NCI-H69 (cell line): ENCODE results near the gene PCDHGA6.
A peak's percentile ranks its signal among the peaks of the same experiment; 100 is the strongest.
"Not testable (repeated sequence)": the region's sequence is repeated elsewhere in the genome, so short reads cannot be mapped to it uniquely, and the experiment has no call there.

Source experiments
- DNase-seq: peaks from one replicate; lab custom pipeline; 2025; lab: John Stamatoyannopoulos, UW

PCDHGA6 gene

DNA sequence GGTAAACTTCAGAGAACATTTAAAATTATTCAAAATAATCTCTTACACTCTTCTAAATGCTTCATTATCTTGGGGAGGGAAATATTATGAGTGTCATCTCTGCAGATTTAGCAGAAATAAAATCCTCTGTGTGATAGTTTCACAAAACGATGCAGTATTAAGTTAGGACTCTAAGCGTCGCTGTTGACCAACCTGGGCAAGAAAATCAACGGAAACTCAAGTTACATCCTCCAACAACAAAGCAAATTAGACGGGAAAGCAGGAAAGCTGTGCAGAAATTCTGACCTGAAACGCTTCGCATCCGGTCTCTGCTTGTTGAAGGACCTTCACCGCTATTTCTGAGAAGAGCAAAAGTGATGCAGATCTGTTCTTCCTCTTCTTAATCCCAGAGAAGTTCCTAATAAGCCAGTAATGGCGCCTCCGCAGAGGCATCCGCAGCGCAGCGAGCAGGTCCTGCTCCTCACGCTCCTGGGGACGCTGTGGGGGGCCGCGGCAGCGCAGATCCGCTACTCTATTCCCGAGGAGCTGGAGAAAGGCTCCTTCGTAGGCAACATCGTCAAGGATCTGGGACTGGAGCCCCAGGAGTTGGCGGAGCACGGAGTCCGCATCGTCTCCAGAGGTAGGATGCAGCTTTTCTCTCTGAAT is at the start of gene PCDHGA6:
TSS of gene PCDHGA6 (plus strand) at position 219 of the 645 bp plus-strand sequence. CDS start at position 412, 193 bp downstream.
- DNase-seq: peak; percentile 25

DNA sequence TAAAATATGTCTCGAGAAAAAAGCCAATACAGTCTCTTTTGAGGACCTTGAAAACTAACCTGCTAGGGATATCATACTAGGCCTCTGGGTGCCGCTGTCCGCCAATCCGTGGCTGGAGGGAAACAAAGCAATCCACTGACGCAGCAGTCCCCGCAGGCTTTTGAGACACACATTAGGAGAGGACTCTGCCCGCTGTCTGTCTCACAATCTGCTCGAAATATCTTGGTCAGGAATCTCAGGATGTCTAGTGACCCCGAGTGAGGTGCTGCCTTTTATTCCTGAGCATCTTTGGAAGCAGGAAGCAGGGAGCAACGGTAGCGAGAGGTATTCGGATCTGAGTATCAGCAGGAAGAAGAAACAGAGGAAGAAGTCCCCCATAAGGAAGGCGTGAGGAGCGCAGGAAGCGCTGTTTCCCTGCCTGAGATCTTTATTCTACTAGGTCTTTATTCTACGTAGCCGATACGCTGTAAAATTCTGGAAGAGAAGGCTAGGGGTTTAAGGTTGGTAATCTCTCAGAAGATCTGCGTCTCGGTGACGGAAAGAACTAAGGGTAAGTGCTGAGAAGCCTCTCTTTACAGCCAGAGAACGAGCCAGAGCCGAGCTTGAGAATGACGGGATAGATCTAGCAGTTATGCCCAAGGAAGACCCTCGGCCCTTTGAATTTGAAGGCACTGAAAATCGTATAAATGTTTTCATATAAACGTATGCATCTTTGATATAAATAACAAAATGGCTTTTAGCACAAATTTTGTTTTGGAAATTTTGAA is 47.4 kb upstream of the PCDHGA6 start:
- peak; percentile 88 for DNase-seq

DNA sequence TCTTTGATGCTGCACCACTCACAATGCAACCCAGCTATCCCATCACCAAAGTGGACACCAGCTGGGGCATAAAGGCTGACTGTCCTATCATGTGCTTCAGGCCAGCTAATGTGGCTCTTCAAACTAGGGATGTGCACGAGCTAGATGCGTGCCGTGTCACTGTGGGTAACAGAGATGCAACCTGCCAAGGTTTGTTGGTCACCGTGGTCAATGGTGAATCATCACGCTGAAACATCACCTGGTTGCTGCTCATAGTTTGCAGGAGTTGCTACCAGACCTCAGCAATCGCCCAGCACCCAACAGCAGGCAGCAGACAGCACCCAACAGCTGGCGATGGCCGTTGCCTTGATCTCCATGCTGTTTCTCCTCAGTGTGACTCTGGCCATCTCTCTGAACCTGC is 45.5 kb upstream of the PCDHGA6 start:
- DNase-seq: no peak

DNA sequence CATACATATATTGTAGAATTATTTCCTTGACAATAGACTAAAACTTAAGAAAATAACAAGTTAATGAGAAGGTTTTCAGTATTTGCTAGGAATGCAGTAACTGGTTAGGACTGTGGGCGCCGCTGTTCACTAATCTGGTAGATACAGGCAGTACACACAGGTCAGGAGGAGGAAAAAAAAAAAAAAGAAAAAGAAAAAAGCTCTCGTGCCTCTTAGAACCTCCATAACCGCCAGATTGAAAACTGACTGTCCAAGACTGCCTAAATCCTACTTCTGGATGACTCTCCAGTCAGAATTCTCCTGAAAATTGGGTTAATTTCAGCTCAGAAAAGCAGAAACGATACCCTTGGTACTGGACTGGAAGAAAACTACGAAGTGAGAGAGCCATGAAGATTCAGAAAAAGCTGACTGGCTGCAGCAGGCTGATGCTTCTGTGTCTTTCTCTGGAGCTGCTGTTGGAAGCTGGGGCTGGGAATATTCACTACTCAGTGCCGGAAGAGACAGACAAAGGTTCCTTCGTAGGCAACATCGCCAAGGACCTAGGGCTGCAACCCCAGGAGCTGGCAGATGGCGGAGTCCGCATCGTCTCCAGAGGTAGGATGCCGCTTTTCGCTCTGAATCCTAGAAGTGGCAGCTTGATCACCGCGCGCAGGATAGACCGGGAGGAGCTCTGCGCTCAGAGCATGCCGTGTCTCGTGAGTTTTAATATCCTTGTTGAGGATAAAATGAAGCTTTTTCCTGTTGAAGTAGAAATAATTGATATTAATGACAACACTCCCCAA is 43.2 kb upstream of the PCDHGA6 start, which contains the start of gene PCDHGA1:
TSS of gene PCDHGA1 (plus strand) at position 216 of the 782 bp plus-strand sequence.
- peak; percentile 61 for DNase-seq

DNA sequence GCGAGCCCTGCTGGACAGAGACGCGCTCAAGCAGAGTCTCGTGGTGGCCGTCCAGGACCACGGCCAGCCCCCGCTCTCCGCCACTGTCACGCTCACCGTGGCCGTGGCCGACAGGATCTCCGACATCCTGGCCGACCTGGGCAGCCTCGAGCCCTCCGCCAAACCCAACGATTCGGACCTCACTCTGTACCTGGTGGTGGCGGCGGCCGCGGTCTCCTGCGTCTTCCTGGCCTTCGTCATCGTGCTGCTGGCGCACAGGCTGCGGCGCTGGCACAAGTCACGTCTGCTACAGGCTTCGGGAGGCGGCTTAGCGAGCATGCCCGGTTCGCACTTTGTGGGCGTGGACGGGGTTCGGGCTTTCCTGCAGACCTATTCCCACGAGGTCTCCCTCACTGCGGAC is 41.1 kb upstream of the PCDHGA6 start:
- not testable (repeated sequence) for DNase-seq

DNA sequence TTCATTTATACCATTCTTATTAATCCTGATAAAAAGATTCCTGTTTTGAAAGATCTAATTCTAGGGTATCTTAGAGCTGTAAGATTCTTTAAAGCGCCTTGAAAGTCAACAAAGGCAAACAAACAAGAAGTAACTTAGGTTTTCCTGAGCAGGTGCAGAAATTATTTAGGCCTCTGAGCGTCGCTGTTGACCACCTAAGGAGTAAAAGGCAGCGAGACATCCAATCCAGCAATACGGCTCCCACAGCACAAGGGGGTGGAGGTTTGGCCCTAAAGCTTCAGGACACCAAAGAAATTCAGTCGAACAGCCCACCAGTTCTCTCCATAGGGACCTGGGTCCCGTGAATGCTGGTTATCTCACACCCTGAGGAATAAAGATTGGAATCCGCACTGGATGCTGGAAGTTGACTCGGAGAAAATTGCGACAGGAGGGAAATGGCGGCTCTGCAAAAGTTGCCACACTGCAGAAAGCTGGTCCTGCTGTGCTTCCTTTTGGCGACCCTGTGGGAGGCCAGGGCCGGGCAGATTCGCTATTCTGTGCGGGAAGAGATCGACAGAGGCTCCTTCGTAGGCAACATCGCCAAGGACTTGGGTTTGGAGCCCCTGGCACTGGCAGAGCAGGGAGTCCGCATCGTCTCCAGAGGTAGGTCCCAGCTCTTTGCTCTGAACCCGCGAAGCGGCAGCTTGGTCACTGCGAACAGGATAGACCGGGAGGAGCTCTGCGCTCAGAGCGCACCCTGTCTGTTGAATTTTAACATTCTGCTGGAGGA is 35.0 kb upstream of the PCDHGA6 start, which contains the start of gene PCDHGA2:
TSS of gene PCDHGA2 (plus strand) at position 223 of the 769 bp plus-strand sequence.
- DNase-seq: peak; percentile 44

DNA sequence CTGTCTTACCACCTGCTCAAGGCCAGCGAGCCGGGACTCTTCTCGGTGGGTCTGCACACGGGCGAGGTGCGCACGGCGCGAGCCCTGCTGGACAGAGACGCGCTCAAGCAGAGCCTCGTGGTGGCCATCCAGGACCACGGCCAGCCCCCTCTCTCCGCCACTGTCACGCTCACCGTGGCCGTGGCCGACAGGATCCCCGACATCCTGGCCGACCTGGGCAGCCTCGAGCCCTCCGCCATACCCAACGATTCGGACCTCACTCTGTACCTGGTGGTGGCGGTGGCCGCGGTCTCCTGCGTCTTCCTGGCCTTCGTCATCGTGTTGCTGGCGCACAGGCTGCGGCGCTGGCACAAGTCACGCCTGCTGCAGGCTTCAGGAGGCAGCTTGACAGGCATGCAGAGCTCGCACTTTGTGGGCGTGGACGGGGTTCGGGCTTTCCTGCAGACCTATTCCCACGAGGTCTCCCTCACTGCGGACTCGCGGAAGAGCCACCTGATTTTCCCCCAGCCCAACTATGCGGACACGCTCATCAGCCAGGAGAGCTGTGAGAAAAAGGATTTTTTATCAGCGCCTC is 32.8 kb upstream of the PCDHGA6 start:
- not testable (repeated sequence) for DNase-seq

DNA sequence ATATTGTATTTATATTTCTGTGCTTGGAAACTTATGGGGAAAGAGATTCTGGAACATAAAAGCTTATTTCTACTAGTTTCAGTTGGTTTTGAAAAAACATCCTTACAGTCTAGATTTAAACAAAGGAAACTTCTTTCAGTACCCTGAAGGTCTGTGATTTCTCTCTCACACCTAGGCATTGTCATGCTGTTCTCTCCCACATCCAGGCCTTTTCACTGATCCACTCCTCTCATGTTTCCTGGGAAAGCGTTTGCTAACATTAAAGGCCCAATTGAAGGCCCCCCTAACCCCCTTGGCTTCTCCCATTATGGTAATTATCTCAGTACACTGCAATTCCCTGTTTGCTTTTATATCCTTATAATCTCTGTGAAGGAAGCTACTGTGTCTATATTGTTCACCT is 30.9 kb upstream of the PCDHGA6 start:
- DNase-seq: peak; percentile 4

DNA sequence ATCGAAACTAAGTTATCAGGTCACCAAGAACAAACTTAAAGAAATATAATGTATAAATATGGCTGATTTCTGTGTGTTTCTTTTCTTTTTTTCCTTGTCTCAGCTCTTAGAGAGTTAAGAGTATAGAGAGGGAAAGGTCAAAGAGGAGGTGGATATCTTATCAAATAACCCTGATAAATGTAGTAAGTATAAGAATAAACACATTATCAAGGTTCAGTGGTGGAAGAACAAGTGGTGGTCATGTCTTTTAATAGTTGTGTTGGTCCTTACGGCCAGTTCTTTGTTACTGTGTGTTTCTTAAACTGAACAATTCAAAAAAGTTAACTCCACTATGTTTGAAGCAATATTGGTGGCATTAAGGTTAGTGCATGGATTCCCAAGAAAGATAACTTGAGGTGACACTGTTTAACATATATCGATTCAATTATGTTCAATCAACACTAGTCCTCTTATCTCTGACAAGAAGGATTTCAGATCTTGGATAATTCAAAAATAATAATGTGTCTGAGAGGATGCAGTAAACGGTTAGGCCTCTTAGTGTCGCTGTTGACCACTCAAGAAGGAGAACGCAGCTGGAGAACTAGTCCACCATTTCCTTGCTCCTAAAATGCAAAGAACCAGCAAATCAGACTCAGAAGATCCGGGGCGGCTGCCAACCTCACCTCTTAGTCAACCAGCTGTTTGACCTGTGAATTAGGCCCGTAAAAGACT is 30.3 kb upstream of the PCDHGA6 start, which contains the start of gene PCDHGA3:
TSS of gene PCDHGA3 (plus strand) at position 588 of the 711 bp plus-strand sequence. CDS start 205 bp downstream, outside the sequence.
- DNase-seq: peak; percentile 6

DNA sequence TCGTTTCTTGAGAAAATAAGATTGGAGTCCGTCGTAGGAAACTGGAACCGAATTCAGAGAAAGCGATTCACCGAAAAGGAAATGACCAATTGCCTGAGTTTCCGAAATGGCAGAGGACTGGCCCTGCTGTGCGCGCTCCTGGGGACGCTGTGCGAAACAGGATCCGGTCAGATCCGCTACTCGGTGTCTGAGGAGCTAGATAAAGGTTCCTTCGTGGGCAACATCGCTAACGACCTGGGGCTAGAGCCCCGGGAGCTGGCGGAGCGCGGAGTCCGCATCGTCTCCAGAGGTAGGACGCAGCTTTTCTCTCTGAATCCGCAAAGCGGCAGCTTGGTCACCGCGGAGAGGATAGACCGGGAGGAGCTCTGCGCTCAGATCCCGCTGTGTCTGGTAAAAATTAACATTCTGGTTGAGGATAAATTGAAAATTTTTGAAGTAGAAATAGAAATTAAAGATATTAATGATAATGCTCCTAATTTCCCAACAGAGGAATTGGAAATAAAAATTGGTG is 29.7 kb upstream of the PCDHGA6 start:
- DNase-seq: no peak

DNA sequence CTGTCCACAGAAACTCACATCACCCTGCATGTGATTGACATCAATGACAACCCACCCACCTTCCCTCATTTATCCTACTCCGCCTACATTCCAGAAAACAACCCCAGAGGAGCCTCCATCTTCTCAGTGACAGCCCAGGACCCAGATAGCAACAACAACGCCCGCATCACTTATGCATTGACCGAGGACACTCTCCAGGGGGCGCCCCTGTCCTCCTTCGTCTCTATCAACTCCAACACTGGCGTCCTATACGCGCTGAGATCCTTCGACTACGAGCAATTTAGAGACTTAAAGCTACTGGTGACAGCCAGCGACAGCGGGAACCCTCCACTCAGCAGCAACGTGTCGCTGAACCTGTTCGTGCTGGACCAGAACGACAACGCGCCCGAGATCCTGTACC is 28.4 kb upstream of the PCDHGA6 start:
- no peak for DNase-seq

DNA sequence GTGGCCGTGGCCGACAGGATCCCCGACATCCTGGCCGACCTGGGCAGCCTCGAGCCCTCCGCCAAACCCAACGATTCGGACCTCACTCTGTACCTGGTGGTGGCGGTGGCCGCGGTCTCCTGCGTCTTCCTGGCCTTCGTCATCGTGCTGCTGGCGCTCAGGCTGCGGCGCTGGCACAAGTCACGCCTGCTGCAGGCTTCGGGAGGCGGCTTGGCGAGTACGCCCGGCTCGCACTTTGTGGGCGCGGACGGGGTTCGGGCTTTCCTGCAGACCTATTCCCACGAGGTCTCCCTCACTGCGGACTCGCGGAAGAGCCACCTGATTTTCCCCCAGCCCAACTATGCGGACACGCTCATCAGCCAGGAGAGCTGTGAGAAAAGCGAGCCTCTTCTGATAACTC is 27.7 kb upstream of the PCDHGA6 start:
- not testable (repeated sequence) for DNase-seq

DNA sequence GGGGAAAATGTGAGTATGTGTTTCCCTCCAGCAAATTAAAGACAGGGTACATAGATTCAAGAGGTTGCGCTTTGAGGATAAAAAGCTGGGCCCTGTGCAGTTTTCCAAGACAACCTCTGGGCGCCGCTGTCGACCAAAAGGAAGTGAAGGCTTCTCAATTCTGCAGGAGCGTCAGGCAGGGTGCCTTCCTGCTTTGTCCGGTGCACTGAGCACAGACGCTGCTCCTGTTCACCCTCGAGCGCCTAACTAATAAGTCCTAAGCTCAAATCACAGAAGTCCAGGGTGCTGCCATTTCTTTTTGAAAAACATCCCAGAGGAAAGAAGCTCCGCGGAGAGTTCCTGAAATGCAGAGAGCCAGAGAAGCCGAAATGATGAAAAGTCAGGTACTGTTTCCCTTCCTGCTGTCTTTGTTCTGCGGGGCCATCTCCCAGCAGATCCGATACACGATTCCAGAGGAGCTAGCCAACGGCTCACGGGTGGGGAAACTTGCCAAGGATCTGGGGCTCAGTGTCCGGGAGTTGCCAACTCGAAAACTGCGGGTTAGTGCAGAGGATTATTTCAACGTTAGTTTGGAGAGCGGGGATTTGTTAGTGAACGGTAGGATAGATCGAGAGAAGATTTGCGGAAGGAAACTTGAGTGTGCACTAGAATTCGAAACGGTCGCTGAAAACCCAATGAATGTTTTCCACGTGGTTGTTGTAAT is 23.6 kb upstream of the PCDHGA6 start, which contains the start of gene PCDHGB1:
TSS of gene PCDHGB1 (plus strand) at position 183 of the 703 bp plus-strand sequence. CDS start at position 345, 162 bp downstream.
- DNase-seq: peak; percentile 84

DNA sequence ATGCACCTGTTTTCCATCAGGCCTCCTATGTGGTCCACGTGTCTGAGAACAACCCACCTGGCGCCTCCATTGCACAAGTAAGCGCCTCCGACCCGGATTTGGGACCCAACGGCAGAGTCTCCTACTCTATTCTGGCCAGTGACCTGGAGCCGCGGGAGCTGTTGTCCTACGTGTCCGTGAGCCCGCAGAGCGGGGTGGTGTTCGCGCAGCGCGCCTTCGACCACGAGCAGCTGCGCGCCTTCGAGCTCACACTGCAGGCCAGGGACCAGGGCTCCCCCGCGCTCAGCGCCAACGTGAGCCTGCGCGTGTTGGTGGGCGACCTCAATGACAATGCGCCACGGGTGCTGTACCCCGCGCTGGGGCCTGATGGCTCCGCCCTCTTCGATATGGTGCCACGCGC is 22.1 kb upstream of the PCDHGA6 start:
- DNase-seq: no peak

DNA sequence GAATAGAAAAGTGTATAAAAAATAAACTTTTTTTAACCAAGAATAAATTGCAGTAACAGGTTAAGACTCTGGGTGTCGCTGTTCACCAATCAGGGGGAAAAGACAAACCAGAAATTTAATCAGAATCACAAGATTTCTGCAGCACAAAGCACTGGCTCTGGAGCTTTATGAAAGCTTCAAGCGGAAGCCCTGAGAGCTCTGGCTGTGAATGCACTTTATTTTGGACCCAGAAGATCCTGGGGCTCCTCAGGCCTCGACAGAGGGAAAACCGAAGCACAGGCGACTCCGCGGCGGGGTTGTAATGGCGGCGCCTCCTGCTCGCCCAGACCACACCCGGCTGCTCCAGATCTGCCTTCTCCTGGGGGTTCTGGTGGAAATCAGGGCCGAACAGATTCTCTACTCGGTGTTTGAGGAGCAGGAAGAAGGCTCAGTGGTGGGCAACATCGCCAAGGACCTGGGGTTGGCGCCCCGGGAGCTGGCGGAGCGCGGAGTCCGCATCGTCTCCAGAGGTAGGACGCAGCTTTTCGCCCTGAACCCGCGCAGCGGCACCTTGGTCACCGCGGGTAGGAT is 18.7 kb upstream of the PCDHGA6 start, which contains the start of gene PCDHGA4:
TSS of gene PCDHGA4 (plus strand) at position 122 of the 570 bp plus-strand sequence. CDS start at position 209, 87 bp downstream.
- DNase-seq: peak; percentile 12

DNA sequence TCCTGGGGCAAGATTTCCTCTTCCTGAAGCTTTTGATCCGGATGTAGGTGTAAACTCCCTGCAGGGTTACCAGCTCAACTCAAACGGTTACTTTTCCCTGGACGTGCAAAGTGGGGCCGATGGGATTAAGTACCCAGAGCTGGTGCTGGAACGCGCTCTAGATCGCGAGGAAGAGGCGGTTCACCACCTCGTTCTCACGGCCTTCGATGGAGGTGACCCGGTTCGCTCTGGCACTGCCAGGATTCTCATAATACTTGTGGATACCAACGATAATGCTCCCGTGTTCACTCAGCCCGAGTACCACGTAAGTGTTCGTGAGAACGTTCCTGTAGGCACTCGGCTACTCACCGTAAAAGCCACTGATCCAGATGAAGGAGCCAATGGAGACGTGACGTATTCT is 18.1 kb upstream of the PCDHGA6 start:
- DNase-seq: no peak

DNA sequence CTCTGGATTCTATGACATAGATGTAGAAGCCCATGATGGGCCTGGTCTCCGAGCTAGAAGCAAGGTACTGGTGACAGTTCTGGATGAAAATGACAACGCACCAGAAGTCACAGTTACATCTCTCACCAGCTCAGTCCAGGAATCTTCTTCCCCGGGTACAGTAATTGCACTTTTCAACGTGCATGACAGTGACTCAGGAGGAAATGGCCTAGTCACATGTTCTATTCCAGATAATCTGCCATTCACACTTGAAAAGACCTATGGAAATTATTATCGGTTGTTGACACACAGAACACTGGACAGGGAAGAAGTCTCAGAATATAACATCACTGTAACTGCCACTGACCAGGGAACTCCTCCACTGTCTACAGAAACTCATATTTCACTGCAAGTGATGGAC is 17.6 kb upstream of the PCDHGA6 start:
- no peak for DNase-seq

DNA sequence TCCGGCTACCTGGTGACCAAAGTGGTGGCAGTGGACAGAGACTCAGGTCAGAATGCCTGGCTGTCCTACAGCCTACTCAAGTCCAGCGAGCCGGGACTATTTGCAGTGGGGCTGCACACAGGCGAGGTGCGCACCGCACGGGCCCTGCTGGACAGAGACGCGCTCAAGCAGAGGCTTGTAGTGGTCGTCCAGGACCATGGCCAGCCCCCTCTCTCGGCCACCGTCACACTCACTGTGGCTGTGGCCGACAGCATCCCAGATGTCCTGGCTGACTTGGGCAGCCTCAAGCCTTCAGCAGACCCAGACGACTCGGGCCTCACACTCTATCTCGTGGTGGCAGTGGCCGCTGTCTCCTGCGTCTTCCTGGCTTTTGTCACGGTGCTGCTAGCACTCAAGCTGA is 16.7 kb upstream of the PCDHGA6 start:
- no peak for DNase-seq
